Nephron progenitor cell (in vitro differentiated cells): ENCODE measurements around the gene NEDD1.
A peak's percentile ranks its signal among the peaks of the same experiment; 100 is the strongest.

Source experiments
- DNase-seq: peaks from one replicate; pipeline ENCODE4 v3.0.0; 2021
- H3K27ac Mint-ChIP-seq: 2 replicates; pipeline ENCODE4 v1.8.0; 2021; ENCODE audit warnings: mild to moderate bottlenecking, moderate library complexity, mixed read lengths
- H3K27me3 Mint-ChIP-seq: 2 replicates; pipeline ENCODE4 v1.8.0; 2021; ENCODE audit warnings: mild to moderate bottlenecking, low read depth, mixed read lengths; ENCODE audit not compliant: poor library complexity
- H3K36me3 Mint-ChIP-seq: 2 replicates; pipeline ENCODE4 v1.8.0; 2021; ENCODE audit warnings: low read depth, mixed read lengths
- H3K4me1 Mint-ChIP-seq: 2 replicates; pipeline ENCODE4 v1.8.0; 2021; ENCODE audit warnings: mixed read lengths
- H3K4me3 Mint-ChIP-seq: 2 replicates; pipeline ENCODE4 v1.8.0; 2021; ENCODE audit warnings: mild to moderate bottlenecking, moderate library complexity, mixed read lengths
- H3K9me3 Mint-ChIP-seq: 2 replicates; pipeline ENCODE4 v1.8.0; 2021; ENCODE audit warnings: mild to moderate bottlenecking, moderate library complexity, mixed read lengths
- CTCF ChIP-seq: fragments of 200-600 bp; sonication (generic); IDR thresholded peaks from 2 replicates; pipeline ENCODE4 v1.5.0; 2021; ENCODE audit warnings: antibody characterized with exemption

The NEDD1 gene

GRCh38 chr12:96906498-96906848 is 584 bp upstream of the NEDD1 start:
- H3K27me3 Mint-ChIP-seq: peaks cover 2% of the 10 kb centered on the region

GRCh38 chr12:96907671-96908422 is 790 bp downstream of the NEDD1 start:
- peaks cover 4% of the 10 kb centered on the region for H3K9me3 Mint-ChIP-seq
- H3K4me1 Mint-ChIP-seq: peaks cover 56% of the 10 kb centered on the region
- H3K27ac Mint-ChIP-seq: peak overlapping the region; percentile 97
- peak overlapping the region; percentile 93 for H3K4me3 Mint-ChIP-seq
- no peak for TF ChIP-seq CTCF
- H3K36me3 Mint-ChIP-seq: peaks cover 10% of the 10 kb centered on the region
- peaks cover 2% of the 10 kb centered on the region for H3K27me3 Mint-ChIP-seq
- peak; percentile 20 for DNase-seq

More at GRCh38 chr12:96906498-96906848, 584 bp upstream of the NEDD1 start:
- H3K36me3 Mint-ChIP-seq: peaks cover 5% of the 10 kb centered on the region
- DNase-seq: no peak
- peak overlapping the region; percentile 93 for H3K4me3 Mint-ChIP-seq
- no peak for TF ChIP-seq CTCF
- peaks cover 4% of the 10 kb centered on the region for H3K9me3 Mint-ChIP-seq
- H3K27ac Mint-ChIP-seq: no peak overlapping the region
- peaks cover 46% of the 10 kb centered on the region for H3K4me1 Mint-ChIP-seq

- Mint-ChIP-seq H3K4me1 (peaks cover 60% of the 10 kb centered on the region), H3K27ac (peak overlapping the region; percentile 97), H3K9me3 (peaks cover 4% of the 10 kb centered on the region), H3K36me3 (peaks cover 15% of the 10 kb centered on the region), H3K4me3 (peak overlapping the region; percentile 93), H3K27me3 (peaks cover 2% of the 10 kb centered on the region)
- no peak for TF ChIP-seq CTCF
- no peak for DNase-seq
These were observed 1.3 kb downstream of the NEDD1 start for GRCh38 chr12:96908423-96908675.

- no peak for TF ChIP-seq CTCF
- H3K4me3 Mint-ChIP-seq: no peak overlapping the region
- H3K36me3 Mint-ChIP-seq: peaks cover 45% of the 10 kb centered on the region
- DNase-seq: no peak
- peaks cover 7% of the 10 kb centered on the region for H3K9me3 Mint-ChIP-seq
- peaks cover 2% of the 10 kb centered on the region for H3K27me3 Mint-ChIP-seq
- peaks cover 55% of the 10 kb centered on the region for H3K4me1 Mint-ChIP-seq
- H3K27ac Mint-ChIP-seq: no peak overlapping the region
These were observed 5.2 kb downstream of the NEDD1 start for GRCh38 chr12:96912261-96912660.

- Mint-ChIP-seq H3K4me3 (no peak overlapping the region), H3K9me3 (peaks cover 7% of the 10 kb centered on the region)
- TF ChIP-seq CTCF: no peak
These were observed 5.9 kb downstream of the NEDD1 start for GRCh38 chr12:96912943-96913342.

GRCh38 chr12:96919510-96920210 is 12.6 kb downstream of the NEDD1 start:
- peaks cover 65% of the 10 kb centered on the region for H3K36me3 Mint-ChIP-seq
- no peak overlapping the region for H3K4me3 Mint-ChIP-seq
- peaks cover 4% of the 10 kb centered on the region for H3K4me1 Mint-ChIP-seq
- H3K9me3 Mint-ChIP-seq: peaks cover 18% of the 10 kb centered on the region
- H3K27me3 Mint-ChIP-seq: no peaks in the 10 kb centered on the region
- H3K27ac Mint-ChIP-seq: no peak overlapping the region
- TF ChIP-seq CTCF: no peak
- no peak for DNase-seq

More at GRCh38 chr12:96912943-96913342, 5.9 kb downstream of the NEDD1 start:
- Mint-ChIP-seq H3K4me1 (peaks cover 50% of the 10 kb centered on the region), H3K36me3 (peaks cover 46% of the 10 kb centered on the region), H3K27ac (peak overlapping the region; percentile 77), H3K27me3 (peaks cover 2% of the 10 kb centered on the region)
- DNase-seq: no peak
